Neural progenitor cell (in vitro differentiated cells): ENCODE measurements around the gene TBC1D10A.

Experiments used
- EZH2 ChIP-seq: fragments of 200-600 bp; sonication (generic); IDR thresholded peaks from 2 replicates; pipeline ENCODE4 v1.6.1; 2017; ENCODE audit warnings: antibody characterized with exemption, mild to moderate bottlenecking, moderate library complexity
- TF ChIP-seq, protein P1 (sequence below): fragments of 200-600 bp; sonication (generic); IDR thresholded peaks from 2 replicates; pipeline ENCODE4 v1.5.1; 2017; ENCODE audit warnings: antibody characterized with exemption, mild to moderate bottlenecking

DNA sequence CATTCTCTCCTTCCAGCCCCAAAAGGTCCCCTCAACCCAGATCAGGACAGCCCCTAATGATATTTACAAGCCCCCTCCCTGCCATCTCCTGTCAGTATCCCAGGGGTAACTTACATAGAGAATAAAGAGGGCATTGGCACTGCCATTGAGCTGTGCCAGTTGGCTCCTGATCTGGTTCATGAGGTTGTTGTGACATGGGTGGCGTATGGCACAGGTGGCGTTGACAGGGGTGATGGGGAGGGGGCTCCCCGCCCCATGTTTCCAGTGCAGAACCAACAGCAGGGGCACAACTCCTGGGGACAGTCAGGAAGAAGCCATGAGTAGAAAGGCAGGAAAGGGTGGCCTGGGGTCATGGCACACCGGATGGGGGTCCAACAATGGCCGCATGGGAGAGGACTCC, 82.1 kb downstream of the TBC1D10A start:
- TF ChIP-seq, protein P1, sequence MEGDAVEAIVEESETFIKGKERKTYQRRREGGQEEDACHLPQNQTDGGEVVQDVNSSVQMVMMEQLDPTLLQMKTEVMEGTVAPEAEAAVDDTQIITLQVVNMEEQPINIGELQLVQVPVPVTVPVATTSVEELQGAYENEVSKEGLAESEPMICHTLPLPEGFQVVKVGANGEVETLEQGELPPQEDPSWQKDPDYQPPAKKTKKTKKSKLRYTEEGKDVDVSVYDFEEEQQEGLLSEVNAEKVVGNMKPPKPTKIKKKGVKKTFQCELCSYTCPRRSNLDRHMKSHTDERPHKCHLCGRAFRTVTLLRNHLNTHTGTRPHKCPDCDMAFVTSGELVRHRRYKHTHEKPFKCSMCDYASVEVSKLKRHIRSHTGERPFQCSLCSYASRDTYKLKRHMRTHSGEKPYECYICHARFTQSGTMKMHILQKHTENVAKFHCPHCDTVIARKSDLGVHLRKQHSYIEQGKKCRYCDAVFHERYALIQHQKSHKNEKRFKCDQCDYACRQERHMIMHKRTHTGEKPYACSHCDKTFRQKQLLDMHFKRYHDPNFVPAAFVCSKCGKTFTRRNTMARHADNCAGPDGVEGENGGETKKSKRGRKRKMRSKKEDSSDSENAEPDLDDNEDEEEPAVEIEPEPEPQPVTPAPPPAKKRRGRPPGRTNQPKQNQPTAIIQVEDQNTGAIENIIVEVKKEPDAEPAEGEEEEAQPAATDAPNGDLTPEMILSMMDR = no peak
- TF ChIP-seq EZH2 = no peak
